ENCODE measurements around the gene LCN12.
A peak's percentile ranks its signal among the peaks of the same experiment; 100 is the strongest.
"Not testable (repeated sequence)": the region's sequence is repeated elsewhere in the genome, so short reads cannot be mapped to it uniquely, and the experiment has no call there.

Gene LCN12

DNA sequence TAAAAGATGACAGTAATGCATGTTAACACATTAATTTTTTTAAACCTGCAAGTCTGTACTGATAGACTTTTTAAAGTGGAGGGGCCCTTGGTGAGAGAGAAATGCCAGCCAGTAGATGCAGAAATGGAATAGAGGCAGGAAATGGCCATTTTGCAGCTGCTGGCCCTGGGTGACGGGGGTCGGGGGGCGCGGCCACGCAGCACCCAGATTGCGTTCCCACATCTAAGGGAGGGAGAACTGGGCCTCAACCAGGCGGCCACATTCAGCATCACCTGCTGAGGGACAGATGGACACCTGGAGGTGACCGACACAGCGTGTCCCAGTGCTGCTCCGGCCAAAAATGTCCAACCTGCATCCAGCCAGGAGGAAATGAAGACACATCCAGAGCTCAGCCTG is 50.6 kb downstream of the LCN12 start:
- TF ChIP-seq, protein P1, sequence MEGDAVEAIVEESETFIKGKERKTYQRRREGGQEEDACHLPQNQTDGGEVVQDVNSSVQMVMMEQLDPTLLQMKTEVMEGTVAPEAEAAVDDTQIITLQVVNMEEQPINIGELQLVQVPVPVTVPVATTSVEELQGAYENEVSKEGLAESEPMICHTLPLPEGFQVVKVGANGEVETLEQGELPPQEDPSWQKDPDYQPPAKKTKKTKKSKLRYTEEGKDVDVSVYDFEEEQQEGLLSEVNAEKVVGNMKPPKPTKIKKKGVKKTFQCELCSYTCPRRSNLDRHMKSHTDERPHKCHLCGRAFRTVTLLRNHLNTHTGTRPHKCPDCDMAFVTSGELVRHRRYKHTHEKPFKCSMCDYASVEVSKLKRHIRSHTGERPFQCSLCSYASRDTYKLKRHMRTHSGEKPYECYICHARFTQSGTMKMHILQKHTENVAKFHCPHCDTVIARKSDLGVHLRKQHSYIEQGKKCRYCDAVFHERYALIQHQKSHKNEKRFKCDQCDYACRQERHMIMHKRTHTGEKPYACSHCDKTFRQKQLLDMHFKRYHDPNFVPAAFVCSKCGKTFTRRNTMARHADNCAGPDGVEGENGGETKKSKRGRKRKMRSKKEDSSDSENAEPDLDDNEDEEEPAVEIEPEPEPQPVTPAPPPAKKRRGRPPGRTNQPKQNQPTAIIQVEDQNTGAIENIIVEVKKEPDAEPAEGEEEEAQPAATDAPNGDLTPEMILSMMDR (IDR thresholded peaks at IDR 0.05; ENCODE audit: low read depth, low read length) = no peak
- no peak for DNase-seq (ENCODE audit: low read depth in 2 of 2)
- no peak overlapping the region for H3K4me3 ChIP-seq (replicated peaks in 1 of 2; ENCODE audit: low read depth in 2 of 2, low read length in 2 of 2)

DNA sequence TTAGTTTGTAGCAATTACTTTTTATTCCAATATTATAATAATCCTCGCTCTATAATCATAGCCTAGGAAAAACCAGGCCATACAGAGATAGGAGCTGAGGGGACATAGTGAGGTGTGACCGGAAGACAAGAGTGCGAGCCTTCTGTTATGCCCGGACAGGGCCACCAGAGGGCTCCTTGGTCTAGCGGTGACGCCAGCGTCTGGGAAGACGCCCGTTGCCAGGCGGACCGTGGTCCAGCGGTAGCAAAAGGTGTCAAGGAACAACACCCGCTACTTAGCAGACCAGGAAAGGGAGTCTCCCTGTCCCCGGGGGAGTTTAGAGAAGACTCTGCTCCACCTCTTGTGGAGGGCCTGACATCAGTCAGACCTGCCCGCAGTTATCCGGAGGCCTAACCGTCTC is 52.2 kb downstream of the LCN12 start:
- not testable (repeated sequence) for DNase-seq (ENCODE audit: low read depth in 2 of 2); H3K4me3 ChIP-seq (replicated peaks in 1 of 2; ENCODE audit: low read depth in 2 of 2, low read length in 2 of 2)
- TF ChIP-seq, protein P1 (IDR thresholded peaks at IDR 0.05; ENCODE audit: low read depth, low read length) = peak; percentile 27
